GM23338 (cell line): Measurements from ENCODE around the gene PADI6. TPM values are rescaled to one million over a fixed set of nuclear protein-coding genes. Genes with fewer than 3 reads are reported as not detected.

Experiments
- ATAC-seq: fragments of 200-7000 bp; cut with Tn5 transposase; 3 replicates; pipeline ENCODE4 v1.9.1; 2020
- DNase-seq: peaks from one replicate; pipeline ENCODE4 v3.0.0-alpha.2; 2015; ENCODE audit warnings: low spot score
- H2AFZ ChIP-seq: fragments of 200-600 bp; sonication (generic); 2 replicates; pipeline ENCODE4 v1.8.0; 2016; ENCODE audit warnings: antibody characterized with exemption, mild to moderate bottlenecking, moderate library complexity
- H3F3A ChIP-seq: fragments of 200-600 bp; sonication (generic); replicated peaks from 2 replicates; pipeline ENCODE4 v1.8.0; 2017; ENCODE audit warnings: antibody characterized with exemption, mixed run types, low read depth
- H3K27ac ChIP-seq: fragments of 200-600 bp; sonication (generic); 2 replicates; pipeline ENCODE4 v1.6.1; 2016; ENCODE audit warnings: low read depth
- H3K27me3 ChIP-seq: fragments of 200-600 bp; sonication (generic); 2 replicates; pipeline ENCODE4 v1.8.0; 2016; ENCODE audit warnings: mild to moderate bottlenecking, mixed run types, moderate library complexity; ENCODE audit not compliant: insufficient read depth
- H3K36me3 ChIP-seq: fragments of 200-600 bp; sonication (generic); 2 replicates; pipeline ENCODE4 v1.8.0; 2016; ENCODE audit warnings: mild to moderate bottlenecking; ENCODE audit not compliant: insufficient read depth
- H3K4me1 ChIP-seq: fragments of 200-600 bp; sonication (generic); 2 replicates; pipeline ENCODE4 v1.8.0; 2016; ENCODE audit warnings: mild to moderate bottlenecking, moderate library complexity; ENCODE audit not compliant: insufficient read depth
- H3K4me2 ChIP-seq: fragments of 200-600 bp; sonication (generic); 2 replicates; pipeline ENCODE4 v1.7.1; 2017; ENCODE audit warnings: mixed run types
- H3K4me3 ChIP-seq: fragments of 200-600 bp; sonication (generic); 2 replicates; pipeline ENCODE4 v1.6.1; 2016; ENCODE audit warnings: mixed run types
- H3K79me2 ChIP-seq: fragments of 200-600 bp; sonication (generic); replicated peaks from 2 replicates; pipeline ENCODE4 v1.8.0; 2017; ENCODE audit warnings: mild to moderate bottlenecking; ENCODE audit not compliant: insufficient read depth
- H3K9me2 ChIP-seq: fragments of 200-600 bp; sonication (generic); 2 replicates; pipeline ENCODE4 v1.8.0; 2017; ENCODE audit not compliant: insufficient read depth
- H4K20me1 ChIP-seq: fragments of 200-600 bp; sonication (generic); replicated peaks from 2 replicates; pipeline ENCODE4 v1.8.0; 2017; ENCODE audit warnings: mild to moderate bottlenecking; ENCODE audit not compliant: insufficient read depth
- H3K27ac Mint-ChIP-seq: 2 replicates; pipeline ENCODE4 v1.8.0; 2020; ENCODE audit warnings: inconsistent platforms, mild to moderate bottlenecking, moderate library complexity, mixed read lengths
- H3K27me3 Mint-ChIP-seq: 3 replicates; pipeline ENCODE4 v1.8.0; 2022; ENCODE audit warnings: low read depth, mild to moderate bottlenecking, moderate library complexity, mixed read lengths, inconsistent platforms; ENCODE audit not compliant: insufficient read depth, poor library complexity
- H3K36me3 Mint-ChIP-seq: 3 replicates; pipeline ENCODE4 v1.8.0; 2021; ENCODE audit warnings: low read depth, mild to moderate bottlenecking, inconsistent platforms, moderate library complexity, mixed read lengths
- H3K4me1 Mint-ChIP-seq: 3 replicates; pipeline ENCODE4 v1.8.0; 2020; ENCODE audit warnings: mild to moderate bottlenecking, inconsistent platforms, mixed read lengths
- H3K4me3 Mint-ChIP-seq: 3 replicates; pipeline ENCODE4 v1.8.0; 2021; ENCODE audit warnings: moderate library complexity, mild to moderate bottlenecking, inconsistent platforms, mixed read lengths
- H3K9me3 Mint-ChIP-seq: 3 replicates; pipeline ENCODE4 v1.8.0; 2020; ENCODE audit warnings: moderate library complexity, mild to moderate bottlenecking, inconsistent platforms, mixed read lengths
- EZH2 ChIP-seq: fragments of 200-600 bp; sonication (generic); IDR thresholded peaks from one replicate; pipeline ENCODE4 v1.8.0; 2017; ENCODE audit warnings: antibody characterized with exemption, mild to moderate bottlenecking, low read depth; ENCODE audit not compliant: unreplicated experiment
- EZH2phosphoT487 ChIP-seq: fragments of 200-600 bp; sonication (generic); IDR thresholded peaks from one replicate; pipeline ENCODE4 v1.8.1; 2018; ENCODE audit warnings: antibody characterized with exemption; ENCODE audit not compliant: unreplicated experiment
- JUNB ChIP-seq: IDR thresholded peaks from one replicate; pipeline ENCODE4 v1.6.1; 2016; ENCODE audit warnings: antibody characterized with exemption; ENCODE audit not compliant: unreplicated experiment
- STAT1 ChIP-seq: IDR thresholded peaks from one replicate; pipeline ENCODE4 v1.6.1; 2016; ENCODE audit warnings: antibody characterized with exemption; ENCODE audit not compliant: unreplicated experiment
- ZNF114 ChIP-seq: fragments of 250-450 bp; sonication (Bioruptor Pico); IDR thresholded peaks from 2 replicates; pipeline ENCODE4 v1.5.0; 2020; ENCODE audit warnings: mild to moderate bottlenecking, moderate library complexity
- ZNF331 ChIP-seq: fragments of 250-450 bp; sonication (Bioruptor Pico); IDR thresholded peaks from 2 replicates; pipeline ENCODE4 v1.5.0; 2020; ENCODE audit warnings: low read depth, mild to moderate bottlenecking, moderate library complexity
- polyA plus RNA-seq: library from polyadenylated mRNA; unstranded; fragments of >200 nt; fragmentation: Nextera tagmentation; extraction: Ambion mirVana; gene quantifications from 2 replicates; pipeline ENCODE4 v1.2.1, GENCODE V29; 2016
- total RNA-seq: library from RNA; depleted of rRNA; stranded (reverse); fragments of >200 nt; shearing (Covaris generic); gene quantifications from 2 replicates; pipeline ENCODE4 v1.2.3, GENCODE V29; 2014
- TF ChIP-seq, protein P1 (sequence below), 2 experiments: fragments of 200-600 bp in 1 of 2; sonication (generic) in 1 of 2; conservative IDR thresholded peaks; 2 replicates each; pipeline versions ENCODE4 v1.5.1 to v1.6.1; 2016 to 2017; ENCODE audit warnings: antibody characterized with exemption in 2 of 2, low read depth in 2 of 2, mild to moderate bottlenecking in 2 of 2, moderate library complexity in 1 of 2
- TF ChIP-seq, protein P2 (sequence below): fragments of 250-450 bp; sonication (Bioruptor Pico); IDR thresholded peaks from 2 replicates; pipeline ENCODE4 v1.5.0; 2020; ENCODE audit warnings: mild to moderate bottlenecking, moderate library complexity
- TF ChIP-seq, protein P3 (sequence below): IDR thresholded peaks from one replicate; pipeline ENCODE4 v1.6.1; 2018; ENCODE audit warnings: antibody characterized with exemption; ENCODE audit not compliant: unreplicated experiment

PADI6 gene
- total and polyA plus RNA-seq, 2 experiments from 2014 or later: not detected

GRCh38 chr1:17381161-17381560 lies 9.2 kb downstream of the PADI6 start:
- no peaks in the 10 kb centered on the region for H3K36me3 Mint-ChIP-seq
- peaks cover 14% of the 10 kb centered on the region for H3K27me3 Mint-ChIP-seq
- H3K27ac Mint-ChIP-seq: no peak overlapping the region
- ATAC-seq (no peak), DNase-seq (no peak)
- no peak overlapping the region for H2AFZ ChIP-seq
- H3K36me3 ChIP-seq: no peaks in the 10 kb centered on the region
- peaks cover 25% of the 10 kb centered on the region for H3K4me1 Mint-ChIP-seq
- H3K79me2 ChIP-seq: no peaks in the 10 kb centered on the region
- no peak for TF ChIP-seq ZNF114 (CRISPR knock-in tag)
- TF ChIP-seq EZH2: no peak
- TF ChIP-seq ZNF331 (CRISPR knock-in tag): no peak
- TF ChIP-seq STAT1: no peak
- TF ChIP-seq EZH2phosphoT487: no peak
- TF ChIP-seq, protein P1, sequence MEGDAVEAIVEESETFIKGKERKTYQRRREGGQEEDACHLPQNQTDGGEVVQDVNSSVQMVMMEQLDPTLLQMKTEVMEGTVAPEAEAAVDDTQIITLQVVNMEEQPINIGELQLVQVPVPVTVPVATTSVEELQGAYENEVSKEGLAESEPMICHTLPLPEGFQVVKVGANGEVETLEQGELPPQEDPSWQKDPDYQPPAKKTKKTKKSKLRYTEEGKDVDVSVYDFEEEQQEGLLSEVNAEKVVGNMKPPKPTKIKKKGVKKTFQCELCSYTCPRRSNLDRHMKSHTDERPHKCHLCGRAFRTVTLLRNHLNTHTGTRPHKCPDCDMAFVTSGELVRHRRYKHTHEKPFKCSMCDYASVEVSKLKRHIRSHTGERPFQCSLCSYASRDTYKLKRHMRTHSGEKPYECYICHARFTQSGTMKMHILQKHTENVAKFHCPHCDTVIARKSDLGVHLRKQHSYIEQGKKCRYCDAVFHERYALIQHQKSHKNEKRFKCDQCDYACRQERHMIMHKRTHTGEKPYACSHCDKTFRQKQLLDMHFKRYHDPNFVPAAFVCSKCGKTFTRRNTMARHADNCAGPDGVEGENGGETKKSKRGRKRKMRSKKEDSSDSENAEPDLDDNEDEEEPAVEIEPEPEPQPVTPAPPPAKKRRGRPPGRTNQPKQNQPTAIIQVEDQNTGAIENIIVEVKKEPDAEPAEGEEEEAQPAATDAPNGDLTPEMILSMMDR (conservative IDR thresholded peaks at IDR 0.05; ENCODE audit: low read depth in 2 of 2): no peak
- no peaks in the 10 kb centered on the region for H3K27me3 ChIP-seq
- H3F3A ChIP-seq: no peaks in the 10 kb centered on the region
- H3K9me2 ChIP-seq: no peaks in the 10 kb centered on the region
- no peaks in the 10 kb centered on the region for H3K9me3 Mint-ChIP-seq
- H3K4me3 ChIP-seq: no peak overlapping the region
- H4K20me1 ChIP-seq: no peaks in the 10 kb centered on the region
- peaks cover 13% of the 10 kb centered on the region for H3K4me1 ChIP-seq
- H3K4me2 ChIP-seq: no peak overlapping the region
- no peak overlapping the region for H3K27ac ChIP-seq
- H3K4me3 Mint-ChIP-seq: no peak overlapping the region

DNA sequence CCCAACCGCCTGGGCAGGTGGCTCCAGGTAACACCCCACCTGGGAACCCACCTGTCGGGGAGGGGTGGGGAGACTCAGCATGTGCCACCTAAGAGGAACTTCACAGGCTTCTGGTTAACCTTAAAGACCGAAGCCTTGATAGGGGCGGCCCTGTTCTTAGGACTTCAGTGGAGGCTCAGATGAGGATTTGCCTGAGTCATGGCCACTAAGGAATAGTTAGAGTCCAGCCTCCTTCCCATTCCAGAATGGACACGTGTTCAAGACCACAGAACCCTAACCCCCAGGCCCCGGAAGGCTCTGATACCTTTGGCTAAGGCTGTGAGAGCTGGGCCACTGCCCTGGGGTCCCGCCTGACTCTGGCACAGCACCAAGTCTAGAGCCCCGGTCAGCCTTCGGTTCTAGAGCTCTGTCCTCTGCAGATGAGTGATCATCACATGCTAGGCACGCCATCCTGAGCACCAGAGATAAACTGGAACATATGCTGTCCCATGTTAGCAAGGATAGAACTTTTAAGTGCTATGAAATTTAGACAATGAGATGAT lies 20.3 kb downstream of the PADI6 start:
- Histone ChIP-seq H3K4me2 (no peak overlapping the region), H3F3A (no peaks in the 10 kb centered on the region), H3K9me2 (no peaks in the 10 kb centered on the region), H4K20me1 (no peaks in the 10 kb centered on the region), H2AFZ (no peak overlapping the region), H3K27ac (no peak overlapping the region), H3K79me2 (no peaks in the 10 kb centered on the region), H3K4me3 (no peak overlapping the region), H3K36me3 (no peaks in the 10 kb centered on the region), H3K4me1 (no peaks in the 10 kb centered on the region), H3K27me3 (no peaks in the 10 kb centered on the region)
- Mint-ChIP-seq H3K27ac (no peak overlapping the region), H3K4me3 (no peak overlapping the region), H3K27me3 (peaks cover 7% of the 10 kb centered on the region), H3K9me3 (no peaks in the 10 kb centered on the region), H3K4me1 (no peaks in the 10 kb centered on the region; the same call in 2 of the 3 replicates), H3K36me3 (no peaks in the 10 kb centered on the region)
- DNase-seq (no peak), ATAC-seq (no peak)
- TF ChIP-seq, protein P2, sequence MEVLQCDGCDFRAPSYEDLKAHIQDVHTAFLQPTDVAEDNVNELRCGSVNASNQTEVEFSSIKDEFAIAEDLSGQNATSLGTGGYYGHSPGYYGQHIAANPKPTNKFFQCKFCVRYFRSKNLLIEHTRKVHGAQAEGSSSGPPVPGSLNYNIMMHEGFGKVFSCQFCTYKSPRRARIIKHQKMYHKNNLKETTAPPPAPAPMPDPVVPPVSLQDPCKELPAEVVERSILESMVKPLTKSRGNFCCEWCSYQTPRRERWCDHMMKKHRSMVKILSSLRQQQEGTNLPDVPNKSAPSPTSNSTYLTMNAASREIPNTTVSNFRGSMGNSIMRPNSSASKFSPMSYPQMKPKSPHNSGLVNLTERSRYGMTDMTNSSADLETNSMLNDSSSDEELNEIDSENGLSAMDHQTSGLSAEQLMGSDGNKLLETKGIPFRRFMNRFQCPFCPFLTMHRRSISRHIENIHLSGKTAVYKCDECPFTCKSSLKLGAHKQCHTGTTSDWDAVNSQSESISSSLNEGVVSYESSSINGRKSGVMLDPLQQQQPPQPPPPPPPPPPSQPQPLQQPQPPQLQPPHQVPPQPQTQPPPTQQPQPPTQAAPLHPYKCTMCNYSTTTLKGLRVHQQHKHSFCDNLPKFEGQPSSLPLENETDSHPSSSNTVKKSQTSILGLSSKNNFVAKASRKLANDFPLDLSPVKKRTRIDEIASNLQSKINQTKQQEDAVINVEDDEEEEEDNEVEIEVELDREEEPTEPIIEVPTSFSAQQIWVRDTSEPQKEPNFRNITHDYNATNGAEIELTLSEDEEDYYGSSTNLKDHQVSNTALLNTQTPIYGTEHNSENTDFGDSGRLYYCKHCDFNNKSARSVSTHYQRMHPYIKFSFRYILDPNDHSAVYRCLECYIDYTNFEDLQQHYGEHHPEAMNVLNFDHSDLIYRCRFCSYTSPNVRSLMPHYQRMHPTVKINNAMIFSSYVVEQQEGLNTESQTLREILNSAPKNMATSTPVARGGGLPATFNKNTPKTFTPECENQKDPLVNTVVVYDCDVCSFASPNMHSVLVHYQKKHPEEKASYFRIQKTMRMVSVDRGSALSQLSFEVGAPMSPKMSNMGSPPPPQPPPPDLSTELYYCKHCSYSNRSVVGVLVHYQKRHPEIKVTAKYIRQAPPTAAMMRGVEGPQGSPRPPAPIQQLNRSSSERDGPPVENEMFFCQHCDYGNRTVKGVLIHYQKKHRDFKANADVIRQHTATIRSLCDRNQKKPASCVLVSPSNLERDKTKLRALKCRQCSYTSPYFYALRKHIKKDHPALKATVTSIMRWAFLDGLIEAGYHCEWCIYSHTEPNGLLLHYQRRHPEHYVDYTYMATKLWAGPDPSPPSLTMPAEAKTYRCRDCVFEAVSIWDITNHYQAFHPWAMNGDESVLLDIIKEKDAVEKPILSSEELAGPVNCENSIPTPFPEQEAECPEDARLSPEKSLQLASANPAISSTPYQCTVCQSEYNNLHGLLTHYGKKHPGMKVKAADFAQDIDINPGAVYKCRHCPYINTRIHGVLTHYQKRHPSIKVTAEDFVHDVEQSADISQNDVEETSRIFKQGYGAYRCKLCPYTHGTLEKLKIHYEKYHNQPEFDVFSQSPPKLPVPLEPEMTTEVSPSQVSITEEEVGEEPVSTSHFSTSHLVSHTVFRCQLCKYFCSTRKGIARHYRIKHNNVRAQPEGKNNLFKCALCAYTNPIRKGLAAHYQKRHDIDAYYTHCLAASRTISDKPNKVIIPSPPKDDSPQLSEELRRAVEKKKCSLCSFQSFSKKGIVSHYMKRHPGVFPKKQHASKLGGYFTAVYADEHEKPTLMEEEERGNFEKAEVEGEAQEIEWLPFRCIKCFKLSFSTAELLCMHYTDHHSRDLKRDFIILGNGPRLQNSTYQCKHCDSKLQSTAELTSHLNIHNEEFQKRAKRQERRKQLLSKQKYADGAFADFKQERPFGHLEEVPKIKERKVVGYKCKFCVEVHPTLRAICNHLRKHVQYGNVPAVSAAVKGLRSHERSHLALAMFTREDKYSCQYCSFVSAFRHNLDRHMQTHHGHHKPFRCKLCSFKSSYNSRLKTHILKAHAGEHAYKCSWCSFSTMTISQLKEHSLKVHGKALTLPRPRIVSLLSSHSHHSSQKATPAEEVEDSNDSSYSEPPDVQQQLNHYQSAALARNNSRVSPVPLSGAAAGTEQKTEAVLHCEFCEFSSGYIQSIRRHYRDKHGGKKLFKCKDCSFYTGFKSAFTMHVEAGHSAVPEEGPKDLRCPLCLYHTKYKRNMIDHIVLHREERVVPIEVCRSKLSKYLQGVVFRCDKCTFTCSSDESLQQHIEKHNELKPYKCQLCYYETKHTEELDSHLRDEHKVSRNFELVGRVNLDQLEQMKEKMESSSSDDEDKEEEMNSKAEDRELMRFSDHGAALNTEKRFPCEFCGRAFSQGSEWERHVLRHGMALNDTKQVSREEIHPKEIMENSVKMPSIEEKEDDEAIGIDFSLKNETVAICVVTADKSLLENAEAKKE (CRISPR knock-in tag): no peak
- no peak for TF ChIP-seq EZH2
- TF ChIP-seq STAT1: no peak
- no peak for TF ChIP-seq JUNB
- TF ChIP-seq, protein P3, sequence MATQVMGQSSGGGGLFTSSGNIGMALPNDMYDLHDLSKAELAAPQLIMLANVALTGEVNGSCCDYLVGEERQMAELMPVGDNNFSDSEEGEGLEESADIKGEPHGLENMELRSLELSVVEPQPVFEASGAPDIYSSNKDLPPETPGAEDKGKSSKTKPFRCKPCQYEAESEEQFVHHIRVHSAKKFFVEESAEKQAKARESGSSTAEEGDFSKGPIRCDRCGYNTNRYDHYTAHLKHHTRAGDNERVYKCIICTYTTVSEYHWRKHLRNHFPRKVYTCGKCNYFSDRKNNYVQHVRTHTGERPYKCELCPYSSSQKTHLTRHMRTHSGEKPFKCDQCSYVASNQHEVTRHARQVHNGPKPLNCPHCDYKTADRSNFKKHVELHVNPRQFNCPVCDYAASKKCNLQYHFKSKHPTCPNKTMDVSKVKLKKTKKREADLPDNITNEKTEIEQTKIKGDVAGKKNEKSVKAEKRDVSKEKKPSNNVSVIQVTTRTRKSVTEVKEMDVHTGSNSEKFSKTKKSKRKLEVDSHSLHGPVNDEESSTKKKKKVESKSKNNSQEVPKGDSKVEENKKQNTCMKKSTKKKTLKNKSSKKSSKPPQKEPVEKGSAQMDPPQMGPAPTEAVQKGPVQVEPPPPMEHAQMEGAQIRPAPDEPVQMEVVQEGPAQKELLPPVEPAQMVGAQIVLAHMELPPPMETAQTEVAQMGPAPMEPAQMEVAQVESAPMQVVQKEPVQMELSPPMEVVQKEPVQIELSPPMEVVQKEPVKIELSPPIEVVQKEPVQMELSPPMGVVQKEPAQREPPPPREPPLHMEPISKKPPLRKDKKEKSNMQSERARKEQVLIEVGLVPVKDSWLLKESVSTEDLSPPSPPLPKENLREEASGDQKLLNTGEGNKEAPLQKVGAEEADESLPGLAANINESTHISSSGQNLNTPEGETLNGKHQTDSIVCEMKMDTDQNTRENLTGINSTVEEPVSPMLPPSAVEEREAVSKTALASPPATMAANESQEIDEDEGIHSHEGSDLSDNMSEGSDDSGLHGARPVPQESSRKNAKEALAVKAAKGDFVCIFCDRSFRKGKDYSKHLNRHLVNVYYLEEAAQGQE: no peak
- TF ChIP-seq ZNF331 (CRISPR knock-in tag): no peak
